HG02973 (cell line): ENCODE data around the gene ADM2.
"Not testable (repeated sequence)": the region's sequence is repeated elsewhere in the genome, so short reads cannot be mapped to it uniquely, and the experiment has no call there.

ENCODE experiments used
- ATAC-seq: cut with Tn5 transposase; IDR thresholded peaks from one replicate; pipeline ENCODE4 v1.9.1; 2021; ENCODE audit warnings: moderate library complexity; ENCODE audit not compliant: unreplicated experiment

Gene ADM2

DNA sequence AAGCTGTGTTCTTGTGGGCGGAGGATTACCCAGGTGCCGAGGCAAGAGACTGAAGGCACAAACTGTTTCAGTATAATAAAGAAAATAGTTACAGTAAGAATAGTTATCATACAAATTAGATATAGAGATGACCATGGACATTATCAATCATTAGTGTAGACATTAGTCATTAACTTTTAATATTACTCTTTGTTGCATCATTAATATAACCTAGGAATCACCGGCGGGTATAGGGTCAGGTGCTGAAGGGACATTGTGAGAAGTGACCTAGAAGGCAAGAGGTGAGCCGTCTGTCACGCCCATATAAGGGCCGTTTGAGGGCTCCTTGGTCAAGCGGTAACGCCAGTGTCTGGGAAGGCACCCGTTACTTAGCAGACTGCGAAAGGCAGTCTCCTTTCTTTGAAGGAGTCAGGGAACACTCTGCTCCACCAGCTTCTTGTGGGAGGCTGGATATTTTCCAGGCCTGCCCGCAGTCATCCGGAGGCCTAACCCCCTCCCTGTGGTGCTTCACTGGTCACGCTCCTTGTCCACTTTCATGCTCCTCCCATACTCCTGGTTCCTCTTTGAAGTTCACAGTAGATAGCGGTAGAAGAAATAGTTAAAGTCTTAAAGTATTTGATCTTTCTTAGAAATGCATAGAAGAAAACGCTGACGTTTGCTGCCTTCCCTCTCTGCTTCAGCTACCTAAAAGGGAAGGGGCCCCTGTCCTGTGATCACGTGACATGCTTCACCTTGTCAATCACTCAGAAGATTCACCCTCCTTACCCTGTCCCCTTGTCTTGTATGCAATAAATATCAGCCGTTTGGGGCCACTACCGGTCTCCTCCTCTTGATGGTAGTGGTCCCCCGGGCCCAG lies 52.7 kb downstream of the ADM2 start:
- not testable (repeated sequence) for ATAC-seq

DNA sequence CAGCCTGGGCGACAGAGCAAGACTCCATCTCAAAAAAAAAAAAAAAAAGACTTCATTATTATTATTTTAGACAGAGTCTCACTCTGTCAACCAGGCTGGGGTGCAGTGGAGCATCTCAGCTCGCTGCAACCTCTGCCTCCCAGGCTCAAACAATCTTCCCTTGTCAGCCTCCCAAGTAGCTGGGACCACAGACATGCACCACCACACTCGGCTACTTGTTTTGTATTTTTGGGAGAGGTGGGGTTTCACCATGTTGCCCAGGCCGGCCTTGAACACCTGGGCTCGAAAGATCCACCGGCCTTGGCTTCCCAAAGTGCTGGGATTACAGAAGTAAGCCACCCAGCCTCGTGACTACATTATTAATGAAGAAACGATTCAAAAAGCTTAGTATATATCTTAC lies 53.8 kb downstream of the ADM2 start:
- ATAC-seq: no peak
